ENCODE data around the gene RNF220.

RNF220 gene

DNA sequence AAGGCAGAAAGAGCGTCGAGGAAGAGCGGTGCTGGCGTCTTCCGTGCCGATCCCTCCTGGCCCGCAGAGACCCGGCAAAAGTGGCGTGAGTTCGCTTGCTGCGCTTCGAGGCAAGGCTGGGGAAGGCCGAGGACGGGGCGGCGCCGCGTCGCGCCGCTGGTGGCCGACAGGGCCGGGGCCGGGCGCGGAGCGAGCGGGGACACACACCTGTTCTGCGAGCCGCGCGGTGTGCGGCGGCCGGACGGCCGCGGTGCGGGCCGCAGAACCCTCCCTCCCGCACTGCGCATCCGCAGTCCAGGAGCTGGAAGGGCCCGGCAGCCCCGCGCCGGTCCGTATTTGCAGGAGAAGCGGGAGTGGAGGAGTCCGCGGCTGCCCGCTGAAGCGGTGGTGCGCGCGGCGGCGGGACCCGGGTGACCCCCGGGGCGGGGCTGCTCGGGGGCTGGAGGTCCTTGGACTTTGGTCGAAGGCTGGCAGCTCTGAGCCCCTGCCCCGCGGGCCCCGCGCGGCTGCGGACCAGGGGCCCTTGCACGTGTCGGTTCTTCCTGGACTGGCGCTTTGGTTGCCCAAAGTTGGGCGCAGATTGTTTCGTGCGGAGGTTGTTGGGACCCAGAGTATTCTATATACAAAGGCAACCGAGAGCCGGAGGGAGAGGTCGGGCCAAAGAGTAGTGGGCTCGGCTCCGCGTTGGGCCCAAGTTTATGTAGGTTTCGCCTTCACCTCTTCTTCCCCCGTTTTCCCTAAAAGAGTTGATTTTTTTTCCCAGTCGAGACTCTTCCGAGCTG is 2.6 kb downstream of the RNF220 start:
- no peak for DNase-seq

DNA sequence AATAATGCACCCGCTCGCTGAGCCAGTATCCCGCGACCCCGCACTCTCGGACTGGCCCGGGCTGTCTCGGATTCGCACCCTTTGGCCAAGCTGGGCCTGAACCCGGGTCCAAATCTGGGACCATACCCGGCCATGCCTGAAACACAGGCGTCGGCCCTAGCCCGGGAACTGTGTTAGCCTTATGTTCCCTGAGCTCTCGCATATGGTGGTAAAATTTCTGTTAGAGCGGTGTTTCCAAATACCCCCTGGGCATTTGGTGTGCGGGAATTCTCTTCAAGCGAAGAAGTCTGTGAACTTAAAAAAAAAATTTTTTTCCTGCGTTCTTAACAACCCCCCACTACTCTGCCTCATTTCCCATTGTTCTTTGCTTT is 3.1 kb downstream of the RNF220 start:
- DNase-seq: no peak

DNA sequence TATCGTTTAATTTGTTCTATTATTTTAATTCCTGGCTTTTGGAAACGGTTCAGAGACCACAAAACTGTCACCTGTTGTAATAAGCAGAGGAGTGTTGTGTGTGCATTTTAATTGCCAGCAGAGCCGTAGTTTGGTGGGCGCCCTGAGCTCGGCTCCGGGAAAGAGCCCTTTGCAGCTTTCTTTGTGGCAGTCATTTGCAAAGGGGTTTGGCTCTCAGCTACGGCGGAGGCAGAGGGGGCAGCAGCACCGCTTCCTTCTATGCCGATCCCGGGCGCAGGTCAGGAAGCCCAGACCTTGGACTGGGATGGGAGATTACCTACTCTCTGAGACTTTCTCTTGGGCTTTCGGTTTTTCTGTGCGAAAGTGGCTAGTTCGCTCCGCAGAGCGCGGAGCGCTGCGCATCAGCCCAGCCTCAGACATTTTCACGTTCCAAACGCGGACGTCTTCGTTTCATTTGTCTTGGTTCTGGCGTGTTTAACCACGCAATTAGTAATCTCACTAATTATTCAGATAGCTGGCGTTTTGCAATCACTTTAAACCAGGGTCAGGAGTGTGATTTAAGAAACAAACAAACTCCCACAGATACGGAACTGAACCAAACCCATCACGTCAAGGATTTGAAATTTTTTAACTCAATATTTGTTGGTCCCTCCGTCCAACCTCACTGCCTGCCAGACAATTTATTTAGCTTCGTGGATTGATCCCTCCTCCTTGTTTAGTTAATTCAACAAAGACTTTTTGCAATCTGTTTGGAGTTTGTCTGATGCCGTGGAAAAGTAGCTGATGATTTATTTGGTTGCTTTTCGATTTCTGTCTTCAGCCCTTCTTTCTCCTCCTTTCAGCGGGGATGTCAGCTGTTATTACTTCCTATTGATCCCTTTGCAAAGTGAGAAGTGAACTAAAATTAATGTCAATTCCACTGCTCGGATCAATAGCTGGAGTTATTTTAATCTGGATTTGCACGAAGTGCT is 3.9 kb downstream of the RNF220 start:
- no peak for DNase-seq

DNA sequence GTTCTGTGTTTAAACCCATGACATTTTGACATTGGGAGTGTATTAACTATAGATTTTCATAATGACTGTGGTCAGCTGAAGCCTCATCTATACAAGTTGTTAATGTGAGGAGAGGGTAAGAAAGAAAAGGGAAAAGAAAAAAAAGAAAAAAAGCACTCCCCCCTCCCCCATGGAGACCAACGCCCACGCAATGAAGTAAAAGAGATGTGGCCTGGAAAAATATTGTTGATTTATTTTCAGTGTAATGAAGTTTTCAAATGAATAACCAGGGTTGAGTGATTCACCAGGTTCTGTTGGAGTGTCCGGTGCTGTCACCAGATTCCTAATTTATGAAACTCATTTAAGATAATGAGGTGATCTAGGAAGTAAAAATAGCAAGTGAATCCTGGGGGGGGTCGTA is 4.7 kb downstream of the RNF220 start:
- DNase-seq: no peak

DNA sequence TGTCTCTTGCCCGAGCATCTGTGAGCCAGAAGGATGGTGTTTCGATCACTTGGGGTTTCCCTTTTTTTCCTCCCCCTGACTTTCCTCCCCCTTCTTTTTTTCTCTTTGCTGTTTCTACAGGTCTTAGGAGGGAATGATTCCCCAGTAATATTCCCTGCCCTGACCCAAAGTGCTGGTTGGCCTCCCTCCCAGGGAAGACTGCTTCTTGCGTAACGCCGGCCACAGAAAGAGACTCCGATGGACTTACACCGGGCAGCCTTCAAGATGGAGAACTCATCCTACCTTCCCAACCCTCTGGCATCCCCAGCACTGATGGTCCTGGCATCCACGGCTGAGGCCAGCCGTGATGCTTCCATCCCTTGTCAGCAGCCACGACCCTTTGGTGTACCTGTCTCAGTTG is 6.8 kb downstream of the RNF220 start:
- no peak for DNase-seq

DNA sequence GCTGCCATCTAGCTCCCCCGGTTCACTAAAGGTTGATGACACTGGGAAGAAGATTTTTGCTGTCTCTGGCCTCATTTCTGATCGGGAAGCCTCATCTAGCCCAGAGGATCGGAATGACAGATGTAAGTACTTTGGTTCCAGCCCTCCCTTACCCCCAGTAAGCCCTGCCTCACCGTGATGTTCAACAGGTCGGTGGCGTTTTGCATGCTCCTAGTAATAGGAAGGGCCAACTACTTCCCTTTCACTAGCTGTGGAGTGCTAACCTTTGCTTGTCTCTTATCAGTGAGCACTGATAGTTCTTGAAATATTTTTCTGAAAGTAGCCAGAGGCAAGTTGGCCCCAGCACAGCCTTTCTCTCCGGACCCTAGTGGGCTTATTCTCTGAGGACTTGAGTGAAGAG is 7.5 kb downstream of the RNF220 start:
- DNase-seq: no peak

DNA sequence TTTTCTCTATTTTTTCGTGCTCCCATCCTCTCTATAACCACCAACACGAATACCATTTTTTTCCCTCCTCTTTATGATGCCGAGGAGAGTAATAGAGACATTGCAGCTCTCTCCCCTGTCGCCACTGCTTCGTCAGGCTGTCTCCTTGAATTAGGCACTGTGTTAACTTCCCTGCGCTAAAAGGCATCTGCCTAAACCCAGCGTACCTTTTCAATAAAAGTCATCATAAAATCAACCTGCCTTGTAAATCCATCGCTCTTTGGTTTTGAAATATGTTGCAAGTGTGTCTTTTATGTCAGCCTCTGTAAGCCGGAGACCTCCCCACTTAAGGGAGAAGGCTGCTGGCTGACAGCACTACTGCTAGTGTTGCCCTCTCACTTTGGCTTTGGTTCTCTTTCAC is 8.7 kb downstream of the RNF220 start:
- no peak for DNase-seq

DNA sequence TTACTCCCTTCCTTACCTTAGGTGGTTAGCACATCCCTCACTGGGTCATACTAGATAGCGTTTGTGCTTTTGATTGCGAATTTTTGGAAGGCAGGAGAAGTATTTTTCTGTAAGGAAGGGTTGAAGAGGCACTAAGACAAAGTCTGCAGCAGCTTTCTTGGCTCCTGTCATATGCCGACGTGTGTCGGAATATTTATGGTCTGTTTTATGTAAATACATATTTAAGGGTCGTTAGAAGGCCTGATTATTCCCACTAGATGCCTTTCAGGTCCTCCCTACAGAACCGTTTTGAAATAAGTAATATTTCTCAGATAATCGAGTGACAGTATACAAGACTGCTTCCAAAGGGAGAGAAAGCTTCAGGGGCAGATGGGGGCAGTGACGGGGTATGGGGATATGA is 10.0 kb downstream of the RNF220 start:
- no peak for DNase-seq

DNA sequence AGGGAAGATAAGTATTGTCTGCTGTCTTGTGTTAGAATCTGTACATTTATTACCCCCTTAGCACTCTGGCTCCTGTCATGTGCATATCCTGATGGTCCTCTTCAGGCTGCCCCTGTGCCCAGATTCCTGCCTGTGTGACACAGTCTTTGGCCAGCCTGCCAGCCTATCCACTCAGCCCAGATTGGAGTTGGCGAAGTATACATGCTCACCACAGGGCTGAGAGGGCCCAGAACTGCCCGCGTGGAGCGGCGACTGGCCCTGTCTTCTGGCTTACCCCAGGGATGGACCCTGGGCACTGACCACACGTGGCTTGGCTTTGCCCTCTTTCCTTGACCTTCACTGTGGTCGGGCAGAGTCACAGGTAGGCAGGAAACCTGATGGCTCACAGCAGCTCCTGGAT is 11.4 kb downstream of the RNF220 start:
- no peak for DNase-seq

DNA sequence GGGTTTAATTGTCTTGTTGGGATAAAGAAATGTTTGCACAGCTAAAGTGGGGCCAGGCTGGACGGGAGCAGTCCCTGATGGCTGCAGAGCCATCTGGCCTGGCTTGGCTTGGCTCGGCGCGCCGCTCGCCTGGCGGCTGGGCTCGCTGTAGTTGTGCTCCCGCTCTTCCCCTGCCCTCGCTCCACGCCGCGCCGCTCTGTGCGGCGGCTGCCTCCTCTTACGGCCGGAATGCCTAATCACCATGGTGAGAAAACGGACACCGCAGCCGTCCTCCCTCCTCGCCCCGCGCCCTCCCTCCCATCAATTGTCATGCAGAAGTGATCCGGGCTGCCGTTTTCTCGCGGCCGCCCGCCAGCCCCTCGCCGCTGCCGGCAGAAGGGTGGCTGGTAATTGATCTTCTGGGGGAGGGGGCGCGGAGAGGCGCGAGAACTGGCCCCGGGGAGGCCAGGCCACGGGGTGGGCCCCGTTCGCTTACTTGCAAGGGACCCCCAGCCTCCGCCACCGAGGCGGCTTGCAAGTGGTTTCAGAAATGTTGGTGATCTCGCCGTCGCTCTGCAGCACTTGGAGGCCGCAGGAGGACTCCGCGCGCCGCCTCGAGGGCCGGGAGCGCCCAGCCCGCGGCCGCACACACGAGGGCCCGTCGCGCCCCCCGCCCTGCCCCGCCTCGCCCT is 12.4 kb downstream of the RNF220 start:
- peak; percentile 67 for DNase-seq

DNA sequence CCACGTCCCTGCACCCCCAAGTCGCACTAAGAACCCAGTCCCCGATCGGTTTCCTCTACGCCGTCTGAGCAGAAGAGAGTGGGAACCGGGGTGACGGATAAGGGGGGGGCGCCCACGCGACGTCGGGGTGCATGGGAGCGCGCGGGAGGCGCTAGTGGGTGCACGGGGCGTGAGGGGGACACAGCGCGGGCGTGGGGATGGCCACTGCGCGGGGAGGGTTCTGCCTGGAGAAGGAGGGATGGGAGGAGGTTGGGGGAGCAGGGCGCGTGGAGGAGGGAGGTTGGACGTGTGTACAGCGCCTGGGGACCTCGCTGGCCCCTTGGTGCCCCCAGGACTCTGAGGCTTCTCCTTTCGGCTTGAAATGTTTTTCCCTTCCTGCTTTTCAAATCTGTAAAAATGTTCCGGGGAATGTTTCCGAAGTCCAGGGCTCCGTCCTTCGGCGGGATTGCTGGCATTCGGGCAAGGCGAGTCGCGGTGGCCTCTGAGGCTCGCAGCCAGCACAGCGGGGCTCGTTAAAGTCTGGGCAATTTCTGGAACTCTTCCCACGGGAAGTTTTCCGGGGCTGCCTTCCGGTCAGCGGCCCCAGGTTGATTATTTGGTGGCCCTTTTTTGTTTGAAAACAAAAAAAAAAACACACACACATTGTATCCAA is 13.1 kb downstream of the RNF220 start:
- no peak for DNase-seq

DNA sequence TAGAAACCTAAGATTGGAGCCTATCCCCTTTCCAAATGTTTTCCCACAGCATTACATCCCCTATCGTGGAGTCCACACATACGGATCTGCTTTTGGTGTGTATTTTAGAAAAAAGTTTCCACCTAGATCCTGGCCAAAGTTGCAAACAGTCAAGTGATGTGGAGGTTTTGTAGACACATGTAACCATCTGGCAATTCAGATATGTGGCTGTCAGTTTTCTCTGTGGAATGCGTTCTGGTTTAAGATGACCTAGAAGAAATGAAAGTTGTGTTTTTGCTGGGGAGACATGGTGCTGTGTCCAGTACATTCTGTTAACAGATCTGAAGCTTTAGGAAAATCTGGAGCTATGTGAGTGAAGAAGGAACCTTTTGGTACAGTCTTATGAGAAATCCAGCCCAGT is 14.8 kb downstream of the RNF220 start:
- DNase-seq: no peak

DNA sequence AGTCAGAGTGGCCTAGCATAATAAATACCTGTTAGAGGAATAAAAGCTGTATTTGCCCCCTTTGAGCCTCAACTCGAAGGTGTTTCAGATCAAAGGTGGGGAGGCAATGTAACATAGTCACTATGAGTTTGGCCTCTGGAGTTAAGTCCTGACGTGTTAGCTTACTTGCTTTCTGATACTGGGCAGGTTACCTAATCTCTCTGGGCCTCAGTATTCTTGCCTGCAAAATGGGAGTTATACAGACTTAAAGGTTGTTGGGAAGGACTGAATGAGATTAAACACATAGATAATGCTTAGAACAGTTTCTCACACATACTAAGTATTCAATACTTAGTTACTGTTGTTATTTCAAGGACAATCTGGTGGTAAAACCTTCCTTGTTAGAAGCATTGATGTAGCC is 15.5 kb downstream of the RNF220 start:
- no peak for DNase-seq

DNA sequence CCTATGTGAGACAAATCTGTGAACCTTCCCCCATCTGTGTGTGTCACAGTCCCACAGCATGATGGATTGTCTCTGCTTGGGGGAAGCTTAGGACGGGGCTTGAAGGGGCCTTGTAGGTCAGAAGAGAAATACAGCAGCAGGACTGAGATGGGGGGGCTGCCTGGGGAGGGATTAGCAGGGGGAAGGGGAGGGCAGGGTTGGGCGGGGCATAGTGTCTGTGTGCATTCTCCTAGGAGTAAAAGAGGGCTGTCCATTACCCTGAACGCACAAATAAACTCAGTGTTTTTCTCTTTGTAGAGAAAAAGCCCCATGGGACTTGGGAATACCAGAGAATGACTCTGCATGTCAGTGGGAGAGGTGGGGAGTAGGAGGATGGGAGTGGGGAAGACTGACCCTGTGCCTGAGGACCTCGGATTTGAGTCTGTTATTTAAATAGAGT is 16.4 kb downstream of the RNF220 start:
- no peak for DNase-seq

DNA sequence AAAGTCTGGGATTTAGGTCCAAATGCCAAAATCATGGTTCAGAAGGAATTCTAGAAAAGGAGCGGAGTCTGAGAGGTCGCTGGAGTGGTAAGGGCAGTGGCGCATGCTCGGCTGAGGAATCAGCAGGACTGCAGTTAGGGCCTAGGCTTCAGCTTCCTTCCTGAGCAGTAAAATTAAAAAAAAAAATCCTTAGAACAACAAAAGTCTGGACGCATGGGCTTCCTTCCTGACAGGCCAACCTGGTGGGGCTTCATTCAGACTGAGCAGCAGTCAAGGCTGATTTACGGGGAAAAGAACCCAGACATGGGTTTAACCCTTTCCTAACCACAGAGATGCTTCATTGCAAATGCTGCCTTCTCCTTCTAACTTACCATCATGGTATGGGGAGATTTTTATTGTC is 17.1 kb downstream of the RNF220 start:
- DNase-seq: no peak

DNA sequence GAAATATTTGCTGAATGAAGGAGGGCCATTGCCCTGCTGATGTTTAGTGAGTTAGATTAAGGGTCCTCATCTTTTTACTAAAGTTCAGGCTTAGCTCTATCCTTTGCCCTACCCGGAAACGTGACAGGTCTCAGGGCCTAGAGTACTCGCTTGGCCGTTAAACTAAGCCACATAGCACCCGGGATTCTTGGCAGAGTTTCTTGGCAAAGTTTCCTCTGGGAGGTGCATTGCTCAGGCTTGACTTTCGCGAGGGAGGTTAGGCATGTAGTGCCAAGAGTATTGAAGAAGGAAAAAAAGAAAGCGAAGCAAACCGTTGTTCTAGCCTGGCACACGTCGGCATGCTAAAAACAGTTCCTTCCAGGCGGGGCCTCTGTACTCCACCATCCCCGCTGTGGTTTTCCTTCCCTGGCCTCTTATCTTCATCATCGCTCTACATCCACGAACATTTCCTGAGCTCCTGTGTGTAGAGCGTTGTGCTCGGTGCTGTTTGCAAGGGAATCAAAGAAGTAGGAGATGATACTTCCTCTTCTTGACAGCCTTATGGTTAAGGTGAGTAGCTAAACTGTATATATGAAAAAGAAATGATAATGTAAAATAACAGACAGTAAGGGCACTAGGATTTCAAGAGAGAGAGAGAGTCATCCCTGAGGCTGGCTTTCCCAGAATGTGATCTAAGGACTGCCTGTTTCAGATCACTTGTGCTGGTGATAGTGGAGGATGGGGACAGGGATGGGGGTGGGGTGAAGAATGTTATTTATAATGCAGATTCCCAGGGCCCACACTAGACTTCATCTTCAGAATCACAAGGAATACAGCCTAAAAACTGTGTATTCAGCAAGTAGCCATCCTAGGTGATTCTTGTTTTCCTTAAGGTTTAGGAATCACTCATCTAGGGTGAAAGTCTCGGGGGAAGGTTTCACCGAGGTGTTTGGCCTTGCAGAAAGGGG is 18.8 kb downstream of the RNF220 start:
- DNase-seq: no peak

DNA sequence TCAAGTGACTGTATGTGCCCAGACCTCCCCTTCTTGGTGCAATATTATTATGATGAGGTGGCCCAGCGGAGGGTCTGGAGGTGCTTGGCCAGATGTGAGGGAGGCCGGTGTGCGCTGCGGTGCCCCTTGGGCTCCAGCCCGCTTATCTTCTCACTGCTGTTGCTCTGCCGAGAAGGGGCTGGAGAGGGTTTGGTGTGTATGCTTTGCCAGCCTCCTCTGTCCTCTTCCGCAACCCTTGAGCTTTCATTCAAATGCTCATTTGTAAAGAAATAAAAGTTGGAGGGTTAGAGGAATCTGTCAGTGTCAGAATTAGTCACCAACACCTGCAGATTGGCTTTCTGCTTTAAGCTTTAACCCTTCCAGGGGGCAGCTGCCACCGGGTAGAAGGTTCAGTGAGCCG is 19.7 kb downstream of the RNF220 start:
- no peak for DNase-seq

DNA sequence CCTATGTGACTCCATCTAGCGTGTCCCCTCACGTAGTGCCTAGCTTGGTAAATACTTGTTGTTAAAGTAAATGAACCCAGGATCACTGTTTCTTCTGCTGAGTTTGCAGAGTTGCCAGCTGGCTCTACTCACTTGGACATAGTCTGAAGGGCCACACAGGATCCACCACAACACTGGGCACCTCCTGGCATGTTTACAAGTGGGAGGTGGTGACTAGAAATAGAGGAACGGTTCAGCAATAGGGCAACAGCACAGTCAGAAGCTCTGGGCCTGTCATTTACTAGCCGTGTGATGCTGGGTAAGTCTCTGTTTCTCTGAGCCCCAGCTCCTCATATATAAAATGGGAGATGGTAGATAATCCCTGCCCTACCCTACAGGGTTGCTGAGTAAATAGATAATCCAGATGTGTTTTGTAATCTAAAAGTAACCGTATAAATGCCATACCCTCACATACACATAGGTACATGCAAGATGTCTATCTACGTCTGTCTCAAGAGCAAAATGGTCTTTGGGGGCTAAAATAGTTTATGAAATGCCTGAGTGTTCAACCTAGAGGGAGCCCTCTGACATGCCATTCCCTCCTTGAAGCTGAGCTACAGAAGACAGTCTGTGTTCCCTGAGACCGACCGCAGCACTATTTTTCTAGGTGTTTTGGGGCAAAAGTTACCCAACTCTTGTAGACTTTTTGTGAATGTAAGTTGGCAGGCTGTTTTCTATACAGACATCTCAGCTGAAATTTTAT is 20.5 kb downstream of the RNF220 start:
- DNase-seq: no peak

DNA sequence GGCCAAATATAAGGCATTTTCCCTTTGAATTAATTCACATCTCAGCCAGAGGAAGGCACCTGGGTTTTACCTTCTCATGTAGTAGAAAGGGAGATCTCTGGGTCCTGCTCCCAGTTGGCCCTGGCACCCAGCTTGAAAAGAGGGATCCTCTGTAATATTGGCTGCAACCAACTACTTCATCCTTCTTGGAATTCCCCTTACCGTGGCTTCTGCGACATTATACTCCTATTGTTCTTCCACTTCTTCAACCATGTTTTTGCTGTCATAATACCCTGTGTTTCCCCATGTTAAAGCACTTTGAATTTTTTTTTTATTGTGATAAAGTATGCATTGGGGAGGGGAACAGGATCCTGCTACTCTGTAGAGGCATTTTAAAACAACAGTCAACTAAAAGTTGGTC is 26.8 kb downstream of the RNF220 start:
- no peak for DNase-seq

DNA sequence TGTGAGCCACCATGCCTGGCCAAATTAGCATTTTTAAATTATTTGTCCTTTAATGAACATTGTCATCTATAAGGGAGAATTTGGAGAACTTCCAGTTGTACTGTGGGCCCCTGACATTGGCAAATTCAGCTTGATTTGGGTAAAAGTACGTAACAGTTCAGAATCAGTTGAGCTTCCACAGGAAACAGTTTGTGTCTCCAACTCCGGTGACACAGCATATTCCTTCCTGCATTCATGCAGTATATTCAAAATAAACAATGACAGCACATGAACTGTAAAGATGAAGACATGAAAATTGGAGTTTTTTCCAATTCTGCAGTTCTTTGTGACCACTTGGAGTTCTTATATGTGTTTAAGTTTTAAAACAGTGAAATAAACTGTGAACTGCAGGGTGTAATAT is 28.2 kb downstream of the RNF220 start:
- DNase-seq: no peak
